Measurements from ENCODE around the gene KCNMB1.

KCNMB1 gene

GRCh38 chr5:170329524-170329923 is 59.6 kb downstream of the KCNMB1 start:
- Histone ChIP-seq H4K8ac (ENCODE audit: low read depth, low read length) (no peak overlapping the region), H2BK120ac (ENCODE audit: low read depth, low read length) (no peak overlapping the region)

GRCh38 chr5:170327829-170328228 is 61.3 kb downstream of the KCNMB1 start:
- Histone ChIP-seq H2BK15ac (ENCODE audit: low read length) (no peak overlapping the region), H3K79me1 (ENCODE audit: low read depth, low read length) (no peaks in the 10 kb centered on the region), H3K23ac (ENCODE audit: low read depth, low read length, poor library complexity) (no peak overlapping the region), H3K27ac (replicated peaks; ENCODE audit: low read length) (no peak overlapping the region), H3K4ac (ENCODE audit: low read length) (no peak overlapping the region), H4K8ac (ENCODE audit: low read depth, low read length) (no peak overlapping the region), H2BK12ac (ENCODE audit: low read length) (no peak overlapping the region), H2BK5ac (ENCODE audit: low read length) (no peak overlapping the region), H3K27me3 (ENCODE audit: control insufficient read depth in 3 of 3, insufficient read depth in 3 of 3, low read depth in 1 of 3, low read length in 3 of 3) (no peaks in the 10 kb centered on the region), H2BK120ac (ENCODE audit: low read depth, low read length) (no peak overlapping the region), H2AFZ (ENCODE audit: low read length) (no peak overlapping the region), H3K9ac (ENCODE audit: low read depth, low read length, poor library complexity) (no peak overlapping the region), H3K4me2 (ENCODE audit: insufficient read depth, low read length, poor library complexity, severe bottlenecking) (no peak overlapping the region), H3K9me3 (replicated peaks in 1 of 2; ENCODE audit: control insufficient read depth in 2 of 2, insufficient read depth in 1 of 2, low read depth in 1 of 2, low read length in 2 of 2) (no peaks in the 10 kb centered on the region), H3K4me1 (ENCODE audit: control insufficient read depth in 2 of 2, insufficient read depth in 1 of 2, low read depth in 1 of 2, low read length in 2 of 2) (peaks cover 4 to 7% of the 10 kb centered on the region in 2 donors), H2AK5ac (ENCODE audit: low read depth, low read length) (no peak overlapping the region), H3K14ac (ENCODE audit: low read length) (no peak overlapping the region), H3K36me3 (replicated peaks in 1 of 2; ENCODE audit: control insufficient read depth in 2 of 2, insufficient read depth in 2 of 2, low read length in 2 of 2) (no peaks in the 10 kb centered on the region), H4K91ac (ENCODE audit: low read depth, low read length, poor library complexity) (no peak overlapping the region), H3K4me3 (ENCODE audit: low read length in 2 of 2) (no peak overlapping the region), H3K18ac (ENCODE audit: low read length) (no peak overlapping the region)
- DNase-seq (ENCODE audit: low spot score): no peak
- WGBS, 2 donors (ENCODE audit: extremely low coverage in 2 of 2, insufficient read length in 2 of 2, insufficient replicate concordance in 1 of 2): no CpG with 5 or more reads among the region's 2 CpGs

More at GRCh38 chr5:170329524-170329923, 59.6 kb downstream of the KCNMB1 start:
- H3K4ac ChIP-seq (ENCODE audit: low read length): no peak overlapping the region
- H3K4me2 ChIP-seq (ENCODE audit: insufficient read depth, low read length, poor library complexity, severe bottlenecking): no peak overlapping the region
- H3K4me1 ChIP-seq (ENCODE audit: control insufficient read depth in 2 of 2, insufficient read depth in 1 of 2, low read depth in 1 of 2, low read length in 2 of 2): peaks cover 16 to 17% of the 10 kb centered on the region in 2 donors
- H3K27me3 ChIP-seq (ENCODE audit: control insufficient read depth in 3 of 3, insufficient read depth in 3 of 3, low read depth in 1 of 3, low read length in 3 of 3): no peaks in the 10 kb centered on the region
- H4K91ac ChIP-seq (ENCODE audit: low read depth, low read length, poor library complexity): no peak overlapping the region
- H3K9me3 ChIP-seq (replicated peaks in 1 of 2; ENCODE audit: control insufficient read depth in 2 of 2, insufficient read depth in 1 of 2, low read depth in 1 of 2, low read length in 2 of 2): no peaks in the 10 kb centered on the region
- no peak overlapping the region for H3K4me3 ChIP-seq (ENCODE audit: low read length in 2 of 2)
- H3K27ac ChIP-seq (replicated peaks; ENCODE audit: low read length): no peak overlapping the region
- no peak overlapping the region for H2AFZ ChIP-seq (ENCODE audit: low read length)
- H3K9ac ChIP-seq (ENCODE audit: low read depth, low read length, poor library complexity): no peak overlapping the region
- H2BK12ac ChIP-seq (ENCODE audit: low read length): no peak overlapping the region
- WGBS, 2 donors (ENCODE audit: extremely low coverage in 2 of 2, insufficient read length in 2 of 2, insufficient replicate concordance in 1 of 2): 100% methylated on average over 1 to 2 of the region's 3 CpGs
- H2BK5ac ChIP-seq (ENCODE audit: low read length): no peak overlapping the region
- H2BK15ac ChIP-seq (ENCODE audit: low read length): no peak overlapping the region
- no peak for DNase-seq (ENCODE audit: low spot score)
- H3K23ac ChIP-seq (ENCODE audit: low read depth, low read length, poor library complexity): no peak overlapping the region
- H2AK5ac ChIP-seq (ENCODE audit: low read depth, low read length): no peak overlapping the region
- H3K79me1 ChIP-seq (ENCODE audit: low read depth, low read length): no peaks in the 10 kb centered on the region
- no peaks in the 10 kb centered on the region for H3K36me3 ChIP-seq (replicated peaks in 1 of 2; ENCODE audit: control insufficient read depth in 2 of 2, insufficient read depth in 2 of 2, low read length in 2 of 2)
- H3K14ac ChIP-seq (ENCODE audit: low read length): no peak overlapping the region
- no peak overlapping the region for H3K18ac ChIP-seq (ENCODE audit: low read length)

GRCh38 chr5:170327168-170327567 is 62.0 kb downstream of the KCNMB1 start:
- no peak overlapping the region for H3K18ac ChIP-seq (ENCODE audit: low read length)
- H3K4me1 ChIP-seq (ENCODE audit: control insufficient read depth in 2 of 2, insufficient read depth in 1 of 2, low read depth in 1 of 2, low read length in 2 of 2): peaks cover 3 to 4% of the 10 kb centered on the region in 2 donors
- H3K79me1 ChIP-seq (ENCODE audit: low read depth, low read length): no peaks in the 10 kb centered on the region
- no CpG with 5 or more reads among the region's 4 CpGs for WGBS, 2 donors (ENCODE audit: extremely low coverage in 2 of 2, insufficient read length in 2 of 2, insufficient replicate concordance in 1 of 2)
- no peak overlapping the region for H4K8ac ChIP-seq (ENCODE audit: low read depth, low read length)
- H3K27me3 ChIP-seq (ENCODE audit: control insufficient read depth in 3 of 3, insufficient read depth in 3 of 3, low read depth in 1 of 3, low read length in 3 of 3): no peaks in the 10 kb centered on the region
- no peak overlapping the region for H3K23ac ChIP-seq (ENCODE audit: low read depth, low read length, poor library complexity)
- H2AK5ac ChIP-seq (ENCODE audit: low read depth, low read length): no peak overlapping the region
- H2AFZ ChIP-seq (ENCODE audit: low read length): no peak overlapping the region
- H2BK15ac ChIP-seq (ENCODE audit: low read length): no peak overlapping the region
- no peak overlapping the region for H3K14ac ChIP-seq (ENCODE audit: low read length)
- H3K4me2 ChIP-seq (ENCODE audit: insufficient read depth, low read length, poor library complexity, severe bottlenecking): no peak overlapping the region
- no peak overlapping the region for H3K4ac ChIP-seq (ENCODE audit: low read length)
- peaks cover 0 to 3% of the 10 kb centered on the region in 2 donors for H3K9me3 ChIP-seq (replicated peaks in 1 of 2; ENCODE audit: control insufficient read depth in 2 of 2, insufficient read depth in 1 of 2, low read depth in 1 of 2, low read length in 2 of 2)
- H2BK120ac ChIP-seq (ENCODE audit: low read depth, low read length): no peak overlapping the region
- no peak overlapping the region for H3K4me3 ChIP-seq (ENCODE audit: low read length in 2 of 2)
- H3K9ac ChIP-seq (ENCODE audit: low read depth, low read length, poor library complexity): no peak overlapping the region
- H4K91ac ChIP-seq (ENCODE audit: low read depth, low read length, poor library complexity): no peak overlapping the region
- no peak overlapping the region for H3K27ac ChIP-seq (replicated peaks; ENCODE audit: low read length)
- no peak for DNase-seq (ENCODE audit: low spot score)
- no peak overlapping the region for H2BK5ac ChIP-seq (ENCODE audit: low read length)
- no peak overlapping the region for H2BK12ac ChIP-seq (ENCODE audit: low read length)
- no peaks in the 10 kb centered on the region for H3K36me3 ChIP-seq (replicated peaks in 1 of 2; ENCODE audit: control insufficient read depth in 2 of 2, insufficient read depth in 2 of 2, low read length in 2 of 2)
